HG03558 (cell line): ENCODE results near the gene CHMP6.

Experiments used
- ATAC-seq: cut with Tn5 transposase; IDR thresholded peaks from one replicate; pipeline ENCODE4 v1.9.1; 2021; ENCODE audit warnings: moderate number of reproducible peaks; ENCODE audit not compliant: unreplicated experiment; ENCODE audit errors: extremely low read depth

Gene CHMP6

GRCh38 chr17:81039096-81039495, 47.5 kb downstream of the CHMP6 start:
- no peak for ATAC-seq

GRCh38 chr17:81039854-81040758, 48.5 kb downstream of the CHMP6 start:
- no peak for ATAC-seq

- ATAC-seq = no peak
Observed at GRCh38 chr17:81040791-81041337, 49.2 kb downstream of the CHMP6 start.

- no peak for ATAC-seq
Observed at GRCh38 chr17:81042606-81043005, 51.0 kb downstream of the CHMP6 start.

- no peak for ATAC-seq
Observed at GRCh38 chr17:81043319-81043724, 51.7 kb downstream of the CHMP6 start.

- ATAC-seq = no peak
Observed at GRCh38 chr17:81043725-81044427, 52.2 kb downstream of the CHMP6 start.

- no peak for ATAC-seq
Observed at GRCh38 chr17:81044428-81044763, 52.8 kb downstream of the CHMP6 start.

GRCh38 chr17:81044764-81045589, 53.3 kb downstream of the CHMP6 start:
- ATAC-seq = no peak

- ATAC-seq = no peak
Observed at GRCh38 chr17:81045590-81046095, 54.0 kb downstream of the CHMP6 start.

GRCh38 chr17:81046132-81046769, 54.6 kb downstream of the CHMP6 start:
- ATAC-seq = no peak

- ATAC-seq = no peak
Observed at GRCh38 chr17:81046770-81047359, 55.2 kb downstream of the CHMP6 start.

- no peak for ATAC-seq
Observed at GRCh38 chr17:81048827-81049371, 57.3 kb downstream of the CHMP6 start.

- ATAC-seq = no peak
Observed at GRCh38 chr17:81049372-81049911, 57.8 kb downstream of the CHMP6 start.
